Activated naive CD4-positive, alpha-beta T cell (primary cell): Measurements from ENCODE around the gene MAP3K15.

Experiments used
- DNase-seq, 4 experiments: peaks; one replicate each; lab custom pipeline; 2025; lab: John Stamatoyannopoulos, UW

MAP3K15 gene

GRCh38 chrX:19514791-19515614 is at the start of gene MAP3K15:
TSS of gene MAP3K15 (minus strand) at chrX:19515508. CDS start at chrX:19515261, 247 bp downstream.
- DNase-seq: no peak

- no peak for DNase-seq
Observed at GRCh38 chrX:19564606-19565005, 49.3 kb upstream of the MAP3K15 start.

- no peak for DNase-seq
Observed at GRCh38 chrX:19563746-19564145, 48.4 kb upstream of the MAP3K15 start.

GRCh38 chrX:19563327-19563726 is 48.0 kb upstream of the MAP3K15 start:
- no peak for DNase-seq

GRCh38 chrX:19560611-19561010 is 45.3 kb upstream of the MAP3K15 start:
- DNase-seq: no peak

GRCh38 chrX:19557822-19558221 is 42.5 kb upstream of the MAP3K15 start:
- DNase-seq: no peak

GRCh38 chrX:19556202-19556601 is 40.9 kb upstream of the MAP3K15 start:
- no peak for DNase-seq

GRCh38 chrX:19555683-19556082 is 40.4 kb upstream of the MAP3K15 start:
- DNase-seq: no peak

- no peak for DNase-seq
Observed at GRCh38 chrX:19555236-19555635, 39.9 kb upstream of the MAP3K15 start.

- DNase-seq: no peak
Observed at GRCh38 chrX:19554786-19555185, 39.5 kb upstream of the MAP3K15 start.

- no peak for DNase-seq
Observed at GRCh38 chrX:19552793-19553192, 37.5 kb upstream of the MAP3K15 start.

- no peak for DNase-seq
Observed at GRCh38 chrX:19549838-19550237, 34.5 kb upstream of the MAP3K15 start.

GRCh38 chrX:19548934-19549333 is 33.6 kb upstream of the MAP3K15 start:
- no peak for DNase-seq

- no peak for DNase-seq
Observed at GRCh38 chrX:19548279-19548678, 33.0 kb upstream of the MAP3K15 start.

GRCh38 chrX:19545651-19546050 is 30.3 kb upstream of the MAP3K15 start:
- no peak for DNase-seq

GRCh38 chrX:19544693-19545305 is 29.5 kb upstream of the MAP3K15 start:
- DNase-seq: peak in 1 of 4 experiments; percentile 1

- DNase-seq: no peak
Observed at GRCh38 chrX:19543951-19544381, 28.7 kb upstream of the MAP3K15 start.

GRCh38 chrX:19543020-19543715 is 27.9 kb upstream of the MAP3K15 start:
- DNase-seq: no peak

GRCh38 chrX:19541931-19542330 is 26.6 kb upstream of the MAP3K15 start:
- no peak for DNase-seq

GRCh38 chrX:19541196-19541595 is 25.9 kb upstream of the MAP3K15 start:
- DNase-seq: no peak

GRCh38 chrX:19540076-19540475 is 24.8 kb upstream of the MAP3K15 start:
- DNase-seq: no peak

GRCh38 chrX:19539665-19540064 is 24.4 kb upstream of the MAP3K15 start:
- DNase-seq: no peak

- no peak for DNase-seq
Observed at GRCh38 chrX:19535476-19535875, 20.2 kb upstream of the MAP3K15 start.
